Measurements from ENCODE around the gene DCD. TPM values are rescaled to one million over a fixed set of nuclear protein-coding genes. Genes with fewer than 3 reads are reported as not detected.

DCD gene
- total and polyA plus RNA-seq, 9 of the 15 experiments (the other 6 are each of a cell fraction or from before 2014, with no cell fraction given), result not detected

- Histone ChIP-seq H3K27me3 (ENCODE audit: control insufficient read depth in 2 of 2, insufficient read depth in 2 of 2, low read length in 2 of 2) (peaks cover 0 to 24% of the 10 kb centered on the region in 2 experiments; a peak in 2 of 5 replicates), H3K9ac (ENCODE audit: insufficient read depth in 1 of 2, low read depth in 2 of 2, low read length in 2 of 2) (no peak overlapping the region), H3K9me3 (replicated peaks; ENCODE audit: control insufficient read depth, insufficient read depth, low read depth, low read length) (no peaks in the 10 kb centered on the region), H3K4me2 (ENCODE audit: insufficient read depth, low read length) (no peak overlapping the region), H3K4me3 (no peak overlapping the region), H2AFZ (ENCODE audit: low read depth, low read length) (no peak overlapping the region), H3K36me3 (ENCODE audit: control insufficient read depth, insufficient read depth, low read length) (no peaks in the 10 kb centered on the region), H3K9me1 (ENCODE audit: control insufficient read depth, insufficient read depth, low read length) (no peaks in the 10 kb centered on the region), H3K27ac (ENCODE audit: extremely low read depth, low read depth, low read length) (no peak overlapping the region), H4K20me1 (replicated peaks; ENCODE audit: control insufficient read depth, insufficient read depth, low read length) (no peaks in the 10 kb centered on the region; the same call in 1 of the 2 replicates), H3K79me2 (ENCODE audit: control insufficient read depth, insufficient read depth, low read length) (no peaks in the 10 kb centered on the region), H3K4me1 (replicated peaks in 1 of 2; ENCODE audit: control insufficient read depth in 2 of 2, insufficient read depth in 2 of 2, low read length in 2 of 2) (no peaks in the 10 kb centered on the region)
- CTCF ChIA-PET (ENCODE audit: low intra/inter-chr PET ratio), result no interaction called here
- DNase-seq (ENCODE audit: extremely low read depth in 1 of 4, low spot score in 3 of 4) (no peak), ATAC-seq (no peak), FAIRE-seq (no peak)
- POLR2A ChIA-PET, result no interaction called here
- intact Hi-C loops (cut with micrococcal nuclease) (loop anchor here (10.0 kb wide), 1 partner anchor 347 kb away; no protein-coding TSS in a partner anchor), in situ Hi-C loops (cut with MboI) (no loop called here)
- TF ChIP-seq ZZZ3 (IDR thresholded peaks at IDR 0.05) (no peak), POLR2A (conservative IDR thresholded peaks at IDR 0.05) (no peak), EWSR1 (IDR thresholded peaks at IDR 0.05; ENCODE audit: borderline replicate concordance, low read depth, partially characterized antibody) (no peak), SOX6 (IDR thresholded peaks at IDR 0.05) (no peak), MYNN (IDR thresholded peaks at IDR 0.05) (no peak), MYNN (CRISPR knock-in tag; IDR thresholded peaks at IDR 0.05) (no peak), ZNF644 (tag; IDR thresholded peaks at IDR 0.05; ENCODE audit: low read depth) (no peak), ZNF75A (CRISPR knock-in tag; IDR thresholded peaks at IDR 0.05) (no peak), PHF21A (IDR thresholded peaks at IDR 0.05; ENCODE audit: borderline replicate concordance, low read depth) (no peak), ARID1B (IDR thresholded peaks at IDR 0.05) (no peak), HSF4 (CRISPR knock-in tag; IDR thresholded peaks at IDR 0.05; ENCODE audit: borderline replicate concordance) (no peak), POLR2H (tag; IDR thresholded peaks at IDR 0.05; ENCODE audit: low read depth) (no peak), POU5F1 (IDR thresholded peaks at IDR 0.05; ENCODE audit: borderline replicate concordance, low read depth, low read length, partially characterized antibody) (no peak)
- 0% methylated on average over 6 of the region's 6 CpGs for WGBS (ENCODE audit: insufficient coverage, low coverage, missing lambda C conversion rate)
- BruUV-seq (replicated peaks), result no TSS peak
Observed at GRCh38 chr12:54608156-54608555, 40.0 kb downstream of the DCD start.
